ENCODE results near the gene KRT84.
"Not testable (repeated sequence)": the region's sequence is repeated elsewhere in the genome, so short reads cannot be mapped to it uniquely, and the experiment has no call there.

KRT84 gene

DNA sequence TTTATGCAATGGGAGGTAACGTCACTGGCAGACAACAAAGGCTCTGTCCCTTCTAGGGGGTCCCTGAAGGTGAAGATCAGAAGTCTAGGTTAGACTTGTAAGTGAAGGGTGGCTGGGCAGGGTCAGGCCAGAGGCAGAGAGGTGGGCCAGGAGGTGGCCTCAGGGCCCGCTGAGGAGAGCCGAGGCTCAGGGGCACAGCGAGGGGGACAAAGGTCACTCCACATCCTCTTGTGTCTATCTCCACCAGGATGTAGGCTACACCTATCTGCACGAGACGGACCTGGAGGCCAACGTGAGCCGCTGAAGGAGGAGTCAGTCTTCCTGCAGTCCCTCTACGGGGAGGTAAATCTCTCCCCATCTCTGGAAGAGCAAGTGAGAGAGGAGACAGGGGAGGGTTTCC lies 38.4 kb downstream of the KRT84 start:
- Histone ChIP-seq H3K36me3 (ENCODE audit: control insufficient read depth in 1 of 2, insufficient read depth in 2 of 2, low read depth in 1 of 2, low read length in 2 of 2) (no peaks in the 10 kb centered on the region), H2BK5ac (ENCODE audit: low read depth, low read length, poor library complexity, severe bottlenecking) (no peak overlapping the region), H3K9me3 (ENCODE audit: control insufficient read depth, low read length) (peaks cover 7% of the 10 kb centered on the region), H3K4ac (ENCODE audit: low read depth in 1 of 2, low read length in 2 of 2) (no peak overlapping the region), H3K79me1 (replicated peaks; ENCODE audit: low read length, poor library complexity, severe bottlenecking) (no peaks in the 10 kb centered on the region), H3K4me3 (ENCODE audit: insufficient read depth in 1 of 2, low read depth in 1 of 2, low read length in 2 of 2) (no peak overlapping the region), H3K9ac (ENCODE audit: low read length) (no peak overlapping the region), H3K4me2 (ENCODE audit: low read length, poor library complexity, severe bottlenecking) (no peak overlapping the region), H2BK12ac (ENCODE audit: low read length in 2 of 2) (no peak overlapping the region), H2AK5ac (ENCODE audit: low read length, severe bottlenecking) (no peak overlapping the region), H3K4me1 (ENCODE audit: control insufficient read depth, insufficient read depth, low read depth, low read length) (no peaks in the 10 kb centered on the region), H3K27ac (ENCODE audit: low read length, poor library complexity, severe bottlenecking) (no peak overlapping the region), H3K18ac (ENCODE audit: low read depth in 1 of 2, low read length in 2 of 2) (no peak overlapping the region), H3K27me3 (ENCODE audit: control insufficient read depth in 1 of 2, insufficient read depth in 1 of 2, low read length in 2 of 2) (peaks cover 55 to 93% of the 10 kb centered on the region in 2 experiments), H4K91ac (ENCODE audit: low read length) (no peak overlapping the region), H2BK120ac (ENCODE audit: low read depth, low read length) (no peak overlapping the region), H3K23ac (ENCODE audit: low read length in 2 of 2) (no peak overlapping the region), H2AFZ (ENCODE audit: low read depth, low read length) (no peak overlapping the region), H3K14ac (ENCODE audit: low read length in 2 of 2) (no peak overlapping the region), H2BK15ac (ENCODE audit: low read depth, poor library complexity, severe bottlenecking) (no peak overlapping the region), H4K8ac (ENCODE audit: low read length) (no peak overlapping the region)
- DNase-seq: no peak
- WGBS: 78% methylated on average over 9 of the region's 9 CpGs

DNA sequence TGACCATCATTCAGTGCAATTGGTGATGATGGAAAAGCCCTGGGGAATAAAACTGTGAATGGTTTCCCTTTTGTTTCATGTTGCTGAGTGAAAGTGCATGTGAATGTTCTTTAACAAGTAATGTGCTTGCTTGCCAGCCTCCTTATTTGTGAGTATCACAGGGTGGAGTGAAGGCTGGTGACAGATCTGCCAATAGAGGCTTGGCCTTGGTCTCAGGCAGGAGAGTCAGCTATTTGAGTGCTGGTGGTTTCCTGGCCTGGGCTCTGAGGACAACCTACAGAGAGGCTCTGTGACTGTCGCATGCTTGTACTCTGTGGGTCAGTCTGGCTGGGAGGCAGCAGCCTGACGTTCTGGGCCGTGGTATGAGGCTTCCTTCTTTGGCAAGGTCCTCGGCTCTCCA lies 38.9 kb downstream of the KRT84 start:
- H3K9me3 ChIP-seq (ENCODE audit: control insufficient read depth, low read length): peaks cover 7% of the 10 kb centered on the region
- no peak overlapping the region for H2BK15ac ChIP-seq (ENCODE audit: low read depth, poor library complexity, severe bottlenecking)
- no peak for DNase-seq
- no peak overlapping the region for H3K18ac ChIP-seq (ENCODE audit: low read depth in 1 of 2, low read length in 2 of 2)
- H3K4me1 ChIP-seq (ENCODE audit: control insufficient read depth, insufficient read depth, low read depth, low read length): no peaks in the 10 kb centered on the region
- no peak overlapping the region for H2AFZ ChIP-seq (ENCODE audit: low read depth, low read length)
- H3K4me2 ChIP-seq (ENCODE audit: low read length, poor library complexity, severe bottlenecking): no peak overlapping the region
- H3K79me1 ChIP-seq (replicated peaks; ENCODE audit: low read length, poor library complexity, severe bottlenecking): no peaks in the 10 kb centered on the region
- peaks cover 56 to 93% of the 10 kb centered on the region in 2 experiments for H3K27me3 ChIP-seq (ENCODE audit: control insufficient read depth in 1 of 2, insufficient read depth in 1 of 2, low read length in 2 of 2)
- no peak overlapping the region for H4K8ac ChIP-seq (ENCODE audit: low read length)
- no peaks in the 10 kb centered on the region for H3K36me3 ChIP-seq (ENCODE audit: control insufficient read depth in 1 of 2, insufficient read depth in 2 of 2, low read depth in 1 of 2, low read length in 2 of 2)
- no peak overlapping the region for H3K9ac ChIP-seq (ENCODE audit: low read length)
- WGBS: 63% methylated on average over 4 of the region's 4 CpGs
- H3K27ac ChIP-seq (ENCODE audit: low read length, poor library complexity, severe bottlenecking): no peak overlapping the region
- H2AK5ac ChIP-seq (ENCODE audit: low read length, severe bottlenecking): no peak overlapping the region
- no peak overlapping the region for H2BK12ac ChIP-seq (ENCODE audit: low read length in 2 of 2)
- H3K14ac ChIP-seq (ENCODE audit: low read length in 2 of 2): no peak overlapping the region
- no peak overlapping the region for H3K4me3 ChIP-seq (ENCODE audit: insufficient read depth in 1 of 2, low read depth in 1 of 2, low read length in 2 of 2)
- no peak overlapping the region for H2BK120ac ChIP-seq (ENCODE audit: low read depth, low read length)
- no peak overlapping the region for H4K91ac ChIP-seq (ENCODE audit: low read length)
- no peak overlapping the region for H3K23ac ChIP-seq (ENCODE audit: low read length in 2 of 2)
- H2BK5ac ChIP-seq (ENCODE audit: low read depth, low read length, poor library complexity, severe bottlenecking): no peak overlapping the region
- H3K4ac ChIP-seq (ENCODE audit: low read depth in 1 of 2, low read length in 2 of 2): no peak overlapping the region

DNA sequence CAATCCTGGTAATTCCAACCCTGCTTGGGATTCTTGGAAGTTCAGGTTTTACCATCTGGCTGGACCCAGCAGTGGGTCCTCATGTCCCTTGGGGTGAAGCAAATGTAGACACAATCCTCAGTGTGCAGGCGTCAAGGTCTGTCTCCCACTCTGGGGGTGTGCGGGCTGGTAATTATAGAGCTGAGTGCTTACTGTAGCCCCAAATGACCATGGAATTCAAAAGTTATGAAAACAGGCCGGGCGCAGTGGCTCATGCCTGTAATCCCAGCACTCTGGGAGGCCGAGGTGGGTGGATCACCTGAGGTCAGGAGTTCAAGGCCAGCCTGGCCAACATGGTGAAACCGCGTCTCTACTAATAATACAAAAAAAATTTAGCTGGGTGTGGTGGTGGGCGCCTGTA lies 40.4 kb downstream of the KRT84 start:
- not testable (repeated sequence) for H2BK12ac ChIP-seq (ENCODE audit: low read length in 2 of 2); H3K27ac ChIP-seq (ENCODE audit: low read length, poor library complexity, severe bottlenecking); H4K91ac ChIP-seq (ENCODE audit: low read length); H3K18ac ChIP-seq (ENCODE audit: low read depth in 1 of 2, low read length in 2 of 2); H3K4me1 ChIP-seq (ENCODE audit: control insufficient read depth, insufficient read depth, low read depth, low read length); DNase-seq; H3K23ac ChIP-seq (ENCODE audit: low read length in 2 of 2); H2BK120ac ChIP-seq (ENCODE audit: low read depth, low read length); H4K8ac ChIP-seq (ENCODE audit: low read length); H2BK15ac ChIP-seq (ENCODE audit: low read depth, poor library complexity, severe bottlenecking); H3K9ac ChIP-seq (ENCODE audit: low read length); H2AFZ ChIP-seq (ENCODE audit: low read depth, low read length); H3K79me1 ChIP-seq (replicated peaks; ENCODE audit: low read length, poor library complexity, severe bottlenecking); H2BK5ac ChIP-seq (ENCODE audit: low read depth, low read length, poor library complexity, severe bottlenecking); H3K4me3 ChIP-seq (ENCODE audit: insufficient read depth in 1 of 2, low read depth in 1 of 2, low read length in 2 of 2); H2AK5ac ChIP-seq (ENCODE audit: low read length, severe bottlenecking); H3K9me3 ChIP-seq (ENCODE audit: control insufficient read depth, low read length); H3K36me3 ChIP-seq (ENCODE audit: control insufficient read depth in 1 of 2, insufficient read depth in 2 of 2, low read depth in 1 of 2, low read length in 2 of 2); H3K14ac ChIP-seq (ENCODE audit: low read length in 2 of 2); H3K4ac ChIP-seq (ENCODE audit: low read depth in 1 of 2, low read length in 2 of 2); H3K4me2 ChIP-seq (ENCODE audit: low read length, poor library complexity, severe bottlenecking)
- H3K27me3 ChIP-seq (ENCODE audit: control insufficient read depth in 1 of 2, insufficient read depth in 1 of 2, low read length in 2 of 2): peaks cover 58 to 94% of the 10 kb centered on the region in 2 experiments
- WGBS: 82% methylated on average over 8 of the region's 8 CpGs

DNA sequence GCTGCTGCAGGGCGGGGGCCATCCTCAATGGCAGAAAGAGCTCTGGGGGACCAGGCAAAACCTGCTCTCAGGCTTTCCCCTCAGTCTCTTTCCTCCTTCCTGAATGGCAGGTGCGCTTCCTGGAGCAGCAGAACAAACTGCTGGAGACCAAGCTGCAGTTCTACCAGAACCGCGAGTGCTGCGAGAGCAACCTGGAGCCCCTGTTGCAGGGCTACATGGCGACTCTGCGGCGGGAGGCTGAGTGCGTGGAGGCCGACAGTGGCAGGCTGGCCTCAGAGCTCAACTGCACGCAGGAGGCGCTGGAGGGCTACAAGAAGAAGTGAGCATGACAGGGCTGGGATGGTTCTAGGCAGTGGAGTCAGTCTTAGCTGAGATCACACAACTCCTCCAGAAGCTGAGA lies 41.3 kb downstream of the KRT84 start:
- WGBS: 88% methylated on average over 12 of the region's 12 CpGs
- H3K27ac ChIP-seq (ENCODE audit: low read length, poor library complexity, severe bottlenecking): no peak overlapping the region

More for the DNA sequence above, 41.3 kb downstream of the KRT84 start:
- no peak overlapping the region for H2AFZ ChIP-seq (ENCODE audit: low read depth, low read length)
- no peak overlapping the region for H2AK5ac ChIP-seq (ENCODE audit: low read length, severe bottlenecking)
- peak overlapping the region; percentile 70 for H4K91ac ChIP-seq (ENCODE audit: low read length)
- H3K9me3 ChIP-seq (ENCODE audit: control insufficient read depth, low read length): peaks cover 7% of the 10 kb centered on the region
- no peak overlapping the region for H3K23ac ChIP-seq (ENCODE audit: low read length in 2 of 2)
- no peak overlapping the region for H3K4me2 ChIP-seq (ENCODE audit: low read length, poor library complexity, severe bottlenecking)
- H3K4ac ChIP-seq (ENCODE audit: low read depth in 1 of 2, low read length in 2 of 2): no peak overlapping the region
- no peak overlapping the region for H2BK120ac ChIP-seq (ENCODE audit: low read depth, low read length)
- H3K27me3 ChIP-seq (ENCODE audit: control insufficient read depth in 1 of 2, insufficient read depth in 1 of 2, low read length in 2 of 2): peaks cover 64 to 95% of the 10 kb centered on the region in 2 experiments
- H3K4me3 ChIP-seq (ENCODE audit: insufficient read depth in 1 of 2, low read depth in 1 of 2, low read length in 2 of 2): no peak overlapping the region
- no peak overlapping the region for H2BK5ac ChIP-seq (ENCODE audit: low read depth, low read length, poor library complexity, severe bottlenecking)
- no peak overlapping the region for H2BK12ac ChIP-seq (ENCODE audit: low read length in 2 of 2)
- H3K9ac ChIP-seq (ENCODE audit: low read length): no peak overlapping the region
- H2BK15ac ChIP-seq (ENCODE audit: low read depth, poor library complexity, severe bottlenecking): no peak overlapping the region
- no peaks in the 10 kb centered on the region for H3K79me1 ChIP-seq (replicated peaks; ENCODE audit: low read length, poor library complexity, severe bottlenecking)
- no peak for DNase-seq
- H4K8ac ChIP-seq (ENCODE audit: low read length): no peak overlapping the region
- no peaks in the 10 kb centered on the region for H3K4me1 ChIP-seq (ENCODE audit: control insufficient read depth, insufficient read depth, low read depth, low read length)
- no peaks in the 10 kb centered on the region for H3K36me3 ChIP-seq (ENCODE audit: control insufficient read depth in 1 of 2, insufficient read depth in 2 of 2, low read depth in 1 of 2, low read length in 2 of 2)
- H3K14ac ChIP-seq (ENCODE audit: low read length in 2 of 2): no peak overlapping the region
- H3K18ac ChIP-seq (ENCODE audit: low read depth in 1 of 2, low read length in 2 of 2): no peak overlapping the region
